BJ (cell line): ENCODE results near the gene SRCIN1. TPM values are rescaled to one million over a fixed set of nuclear protein-coding genes. Genes with fewer than 3 reads are reported as not detected.

Experiments
- CTCF ChIA-PET: fragments of 350-600 bp; formaldehyde crosslinking; extraction: SDS; loops from one replicate; lab custom pipeline; 2021; ENCODE audit warnings: antibody characterized with exemption, inconsistent platforms; lab: Yijun Ruan, JAX
- POLR2A ChIA-PET: fragments of 300-600 bp; sonication (Branson Sonifier 250); formaldehyde crosslinking; extraction: SDS; loops from one replicate; lab custom pipeline; 2021; ENCODE audit warnings: antibody characterized with exemption; lab: Charles Lee
- DNase-seq: peaks from one replicate; pipeline ENCODE4 v3.0.0-alpha.2; 2011; ENCODE audit warnings: low read depth
- H3K27me3 ChIP-seq: 2 replicates; pipeline ENCODE4 v1.6.0; 2011; ENCODE audit warnings: low read length; ENCODE audit not compliant: control insufficient read depth, insufficient read depth
- H3K36me3 ChIP-seq: 2 replicates; pipeline ENCODE4 v1.5.1; 2011; ENCODE audit warnings: low read length; ENCODE audit not compliant: control insufficient read depth, insufficient read depth
- H3K4me3 ChIP-seq: 2 replicates; pipeline ENCODE4 v1.5.1; 2011; ENCODE audit warnings: low read depth, mild to moderate bottlenecking, control low read depth, low read length
- polyA plus RNA-seq: library from polyadenylated mRNA; depleted of rRNA; stranded (reverse); fragments of >200 nt; gene quantifications from 2 replicates; pipeline ENCODE4 v1.2.3, GENCODE V29; 2011
- TF ChIP-seq, protein P1 (sequence below): IDR thresholded peaks from 2 replicates; pipeline ENCODE4 v1.5.1; 2011; ENCODE audit warnings: low read depth, mild to moderate bottlenecking, control low read depth, inconsistent platforms, low read length, moderate library complexity; ENCODE audit not compliant: insufficient read depth

The SRCIN1 gene
- polyA plus RNA-seq, 1 experiment, result not detected

GRCh38 chr17:38587947-38588787, 17.6 kb downstream of the SRCIN1 start:
- POLR2A ChIA-PET, result no interaction called here
- H3K36me3 ChIP-seq, result no peaks in the 10 kb centered on the region
- TF ChIP-seq, protein P1, sequence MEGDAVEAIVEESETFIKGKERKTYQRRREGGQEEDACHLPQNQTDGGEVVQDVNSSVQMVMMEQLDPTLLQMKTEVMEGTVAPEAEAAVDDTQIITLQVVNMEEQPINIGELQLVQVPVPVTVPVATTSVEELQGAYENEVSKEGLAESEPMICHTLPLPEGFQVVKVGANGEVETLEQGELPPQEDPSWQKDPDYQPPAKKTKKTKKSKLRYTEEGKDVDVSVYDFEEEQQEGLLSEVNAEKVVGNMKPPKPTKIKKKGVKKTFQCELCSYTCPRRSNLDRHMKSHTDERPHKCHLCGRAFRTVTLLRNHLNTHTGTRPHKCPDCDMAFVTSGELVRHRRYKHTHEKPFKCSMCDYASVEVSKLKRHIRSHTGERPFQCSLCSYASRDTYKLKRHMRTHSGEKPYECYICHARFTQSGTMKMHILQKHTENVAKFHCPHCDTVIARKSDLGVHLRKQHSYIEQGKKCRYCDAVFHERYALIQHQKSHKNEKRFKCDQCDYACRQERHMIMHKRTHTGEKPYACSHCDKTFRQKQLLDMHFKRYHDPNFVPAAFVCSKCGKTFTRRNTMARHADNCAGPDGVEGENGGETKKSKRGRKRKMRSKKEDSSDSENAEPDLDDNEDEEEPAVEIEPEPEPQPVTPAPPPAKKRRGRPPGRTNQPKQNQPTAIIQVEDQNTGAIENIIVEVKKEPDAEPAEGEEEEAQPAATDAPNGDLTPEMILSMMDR, result no peak
- CTCF ChIA-PET, result interaction anchor here (0.8 to 10.8 kb wide), 3 partner anchors 31 to 84 kb away, joined by 3 to 110 read pairs (median 3); no protein-coding TSS in a partner anchor
- peaks cover 22% of the 10 kb centered on the region for H3K27me3 ChIP-seq
- H3K4me3 ChIP-seq, result no peak overlapping the region
- DNase-seq, result no peak

DNA sequence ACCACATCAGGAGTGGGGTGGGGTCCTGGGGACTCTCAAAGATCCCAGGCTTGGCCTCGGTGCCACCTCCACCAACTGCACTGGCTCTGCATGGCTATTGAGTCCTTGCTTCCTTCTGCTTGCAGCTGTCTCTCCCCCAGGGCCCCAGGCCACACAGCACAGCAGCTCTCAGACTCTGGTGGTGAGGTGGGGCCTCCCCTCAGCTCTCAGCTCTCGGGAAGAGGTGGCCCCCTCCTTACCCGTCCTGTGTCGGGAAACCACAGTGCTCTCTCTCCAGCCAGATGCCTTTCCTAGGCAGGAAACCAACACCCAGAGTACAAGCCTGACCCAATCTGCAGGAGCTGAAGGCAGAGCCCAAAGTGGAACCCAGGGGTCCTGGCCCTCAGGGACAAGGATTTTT, 18.5 kb downstream of the SRCIN1 start:
- TF ChIP-seq, protein P1, result no peak
- no peak for DNase-seq
- no peaks in the 10 kb centered on the region for H3K36me3 ChIP-seq
- H3K27me3 ChIP-seq, result peaks cover 23% of the 10 kb centered on the region
- ChIA-PET CTCF (interaction anchor here (0.6 to 10.8 kb wide), 3 partner anchors 30 to 164 kb away, joined by 3 to 110 read pairs (median 3); no protein-coding TSS in a partner anchor), POLR2A (interaction anchor here (0.5 kb wide), 1 partner anchor 135 kb away, joined by 3 read pairs; no protein-coding TSS in a partner anchor)
- H3K4me3 ChIP-seq, result no peak overlapping the region

GRCh38 chr17:38586788-38587187, 19.0 kb downstream of the SRCIN1 start:
- Histone ChIP-seq H3K36me3 (no peaks in the 10 kb centered on the region), H3K4me3 (no peak overlapping the region), H3K27me3 (peaks cover 26% of the 10 kb centered on the region)
- ChIA-PET POLR2A (interaction anchor here (0.5 kb wide), 1 partner anchor 134 kb away, joined by 3 read pairs; no protein-coding TSS in a partner anchor), CTCF (interaction anchor here (0.6 to 10.8 kb wide), 4 partner anchors 10 to 164 kb away, joined by 3 to 110 read pairs (median 24); no protein-coding TSS in a partner anchor)
- TF ChIP-seq, protein P1, result no peak
- DNase-seq, result no peak

DNA sequence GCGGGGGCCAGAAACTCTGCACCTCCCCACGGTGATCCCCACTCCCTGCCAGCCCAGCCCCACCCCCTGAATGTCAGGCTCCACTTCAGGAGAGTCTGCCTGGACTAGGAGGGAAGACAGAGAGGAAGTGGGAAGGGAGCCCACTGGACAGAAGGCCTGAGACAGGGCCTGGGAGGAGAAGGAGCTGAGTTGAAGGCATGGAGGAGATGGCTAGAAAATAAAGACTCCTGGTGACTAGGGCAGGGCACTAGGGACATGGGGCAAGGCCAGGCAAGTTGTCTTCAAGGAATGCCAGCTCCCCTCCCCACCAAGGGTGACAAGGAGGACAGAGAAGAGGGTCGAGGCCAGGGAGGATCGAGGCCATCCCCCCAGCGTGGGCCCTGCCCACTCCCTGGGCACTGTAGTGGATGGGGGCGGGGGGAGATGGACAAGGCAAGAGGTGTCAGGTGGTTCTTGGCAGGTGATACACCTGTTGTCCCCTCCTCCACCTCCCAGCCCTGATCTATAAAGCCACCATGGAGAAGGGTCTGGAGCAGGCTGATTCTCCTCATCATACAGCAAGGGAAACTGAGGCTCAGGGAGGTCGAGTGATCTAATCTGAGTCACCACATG, 19.7 kb downstream of the SRCIN1 start:
- POLR2A ChIA-PET, result no interaction called here
- DNase-seq, result no peak
- Histone ChIP-seq H3K27me3 (peaks cover 22% of the 10 kb centered on the region), H3K4me3 (no peak overlapping the region), H3K36me3 (no peaks in the 10 kb centered on the region)
- CTCF ChIA-PET, result interaction anchor here (5.2 to 10.8 kb wide), 2 partner anchors 11 to 29 kb away, joined by 44 to 110 read pairs; no protein-coding TSS in a partner anchor
- TF ChIP-seq, protein P1, result no peak
